PFSK-1 (cell line): ENCODE data around the gene SPARC.

ENCODE experiments used
- FOXP2 ChIP-seq: optimal IDR thresholded peaks from 2 replicates; pipeline ENCODE3; 2011; ENCODE audit warnings: borderline replicate concordance, control low read depth, inconsistent platforms; ENCODE audit not compliant: insufficient read depth; ENCODE audit errors: extremely low read length, extremely low read depth
- POLR2AphosphoS5 ChIP-seq: IDR thresholded peaks from 2 replicates; pipeline ENCODE4 v1.6.1; 2012; ENCODE audit warnings: low read depth, mild to moderate bottlenecking, control low read depth, low read length, moderate library complexity
- REST ChIP-seq, 2 experiments: IDR thresholded peaks; 2 replicates each; pipeline versions ENCODE4 v1.6.1 to v1.8.0; 2011 to 2012; ENCODE audit warnings: low read depth in 2 of 2, low read length in 2 of 2, control low read depth in 1 of 2, inconsistent platforms in 1 of 2, mild to moderate bottlenecking in 1 of 2, moderate library complexity in 1 of 2; ENCODE audit not compliant: insufficient read depth in 1 of 2
- SIN3A ChIP-seq: IDR thresholded peaks from 2 replicates; pipeline ENCODE4 v1.6.1; 2012; ENCODE audit warnings: mild to moderate bottlenecking, low read length, moderate library complexity, borderline replicate concordance; ENCODE audit not compliant: insufficient read depth
- TAF1 ChIP-seq: IDR thresholded peaks from 2 replicates; pipeline ENCODE4 v1.6.1; 2012; ENCODE audit warnings: low read length, control low read depth, borderline replicate concordance; ENCODE audit not compliant: insufficient read depth

The SPARC gene

GRCh38 chr5:151720215-151720614 is 33.5 kb upstream of the SPARC start:
- TF ChIP-seq REST (IDR thresholded peaks at IDR 0.05; ENCODE audit: insufficient read depth in 1 of 2, low read depth in 2 of 2, low read length in 2 of 2) (no peak), POLR2AphosphoS5 (no peak), SIN3A (no peak), FOXP2 (no peak), TAF1 (no peak)

GRCh38 chr5:151719228-151720000 is 32.7 kb upstream of the SPARC start:
- no peak for TF ChIP-seq TAF1
- no peak for TF ChIP-seq FOXP2
- TF ChIP-seq POLR2AphosphoS5 = no peak
- TF ChIP-seq REST (IDR thresholded peaks at IDR 0.05; ENCODE audit: insufficient read depth in 1 of 2, low read depth in 2 of 2, low read length in 2 of 2) = no peak

GRCh38 chr5:151718646-151719045 is 31.9 kb upstream of the SPARC start:
- TF ChIP-seq POLR2AphosphoS5 (no peak), REST (IDR thresholded peaks at IDR 0.05; ENCODE audit: insufficient read depth in 1 of 2, low read depth in 2 of 2, low read length in 2 of 2) (no peak), SIN3A (no peak), TAF1 (no peak), FOXP2 (no peak)

GRCh38 chr5:151718153-151718552 is 31.4 kb upstream of the SPARC start:
- no peak for TF ChIP-seq SIN3A
- no peak for TF ChIP-seq POLR2AphosphoS5
- no peak for TF ChIP-seq REST (IDR thresholded peaks at IDR 0.05; ENCODE audit: insufficient read depth in 1 of 2, low read depth in 2 of 2, low read length in 2 of 2)
- TF ChIP-seq FOXP2 = no peak

GRCh38 chr5:151717416-151717815 is 30.7 kb upstream of the SPARC start:
- no peak for TF ChIP-seq REST (IDR thresholded peaks at IDR 0.05; ENCODE audit: insufficient read depth in 1 of 2, low read depth in 2 of 2, low read length in 2 of 2)
- TF ChIP-seq POLR2AphosphoS5 = no peak
- TF ChIP-seq SIN3A = no peak
- no peak for TF ChIP-seq TAF1
- TF ChIP-seq FOXP2 = no peak
